Endothelial cell of umbilical vein (primary cell): ENCODE data around the gene TFAP2A. TPM values are rescaled to one million over a fixed set of nuclear protein-coding genes. Genes with fewer than 3 reads are reported as not detected.

Source experiments
- BruUV-seq: library from RNA; stranded (reverse); fragments of 400-500 nt; replicated peaks from 2 replicates; lab custom pipeline; 2021; lab: Mats Ljungman, UMichigan
- CTCF ChIA-PET: fragments of 300-600, 350-600 bp; sonication (Branson Sonifier 250); formaldehyde crosslinking; loops from one replicate; lab custom pipeline; 2021; ENCODE audit warnings: antibody characterized with exemption, inconsistent platforms; lab: Charles Lee
- POLR2A ChIA-PET: fragments of 300-600, 350-600 bp; sonication (Branson Sonifier 250); formaldehyde crosslinking; loops from one replicate; lab custom pipeline; 2021; ENCODE audit warnings: antibody characterized with exemption, inconsistent platforms; lab: Charles Lee
- DNase-seq: peaks from one replicate; pipeline ENCODE4 v3.0.0-alpha.2; 2011; ENCODE audit warnings: low read depth, low spot score
- FAIRE-seq: peaks from 2 replicates; lab custom pipeline; 2011; peaks lifted over from hg19 to GRCh38; lab: Jason Lieb, UNC
- H2AFZ ChIP-seq: 2 replicates; pipeline ENCODE4 v1.6.0; 2012; ENCODE audit warnings: low read depth, low read length, control low read depth, inconsistent platforms
- H3K27ac ChIP-seq: 2 replicates; pipeline ENCODE4 v1.5.1; 2011; ENCODE audit warnings: low read depth, mild to moderate bottlenecking, control low read depth, low read length, moderate library complexity; ENCODE audit not compliant: insufficient read depth
- H3K27me3 ChIP-seq, 2 experiments: 2 replicates each; pipeline versions ENCODE4 v1.6.0 to v1.6.1; 2011; ENCODE audit warnings: low read length in 2 of 2, mixed read lengths in 1 of 2; ENCODE audit not compliant: control insufficient read depth in 2 of 2, insufficient read depth in 2 of 2
- H3K36me3 ChIP-seq, 2 experiments: 2 replicates in 1 of 2; 3 replicates in 1 of 2; pipeline ENCODE4 v1.5.1; 2011; ENCODE audit warnings: low read length in 2 of 2, mild to moderate bottlenecking in 1 of 2, moderate library complexity in 1 of 2; ENCODE audit not compliant: control insufficient read depth in 2 of 2, insufficient read depth in 2 of 2; ENCODE audit errors: extremely low read depth in 1 of 2
- H3K4me1 ChIP-seq: 3 replicates; pipeline ENCODE4 v1.5.1; 2011; ENCODE audit warnings: mild to moderate bottlenecking, low read length; ENCODE audit not compliant: control insufficient read depth, insufficient read depth; ENCODE audit errors: extremely low read depth
- H3K4me2 ChIP-seq: 2 replicates; pipeline ENCODE4 v1.6.1; 2011; ENCODE audit warnings: low read length, control low read depth, mixed read lengths; ENCODE audit not compliant: insufficient read depth
- H3K4me3 ChIP-seq, 3 experiments: fragments of 200-600 bp in 1 of 3; sonication (generic), shearing (Covaris generic) in 1 of 3; replicated peaks in 1 of 3; 2 replicates each; pipeline ENCODE4 v1.5.1; 2011 to 2016; ENCODE audit warnings: control low read depth in 3 of 3, low read length in 3 of 3, mild to moderate bottlenecking in 2 of 3, inconsistent platforms in 1 of 3, low read depth in 1 of 3, moderate library complexity in 1 of 3; ENCODE audit not compliant: insufficient read depth in 1 of 3
- H3K79me2 ChIP-seq: 2 replicates; pipeline ENCODE4 v1.6.0; 2012; ENCODE audit warnings: low read length, inconsistent platforms; ENCODE audit not compliant: control insufficient read depth, insufficient read depth
- H3K9ac ChIP-seq: replicated peaks from 2 replicates; pipeline ENCODE3; 2011; ENCODE audit warnings: low read length, control low read depth; ENCODE audit not compliant: insufficient read depth; ENCODE audit errors: extremely low read depth
- H3K9me1 ChIP-seq: replicated peaks from 3 replicates; pipeline ENCODE4 v1.6.0; 2011; ENCODE audit warnings: mild to moderate bottlenecking, low read length; ENCODE audit not compliant: control insufficient read depth, insufficient read depth; ENCODE audit errors: extremely low read depth
- H3K9me3 ChIP-seq: replicated peaks from 2 replicates; pipeline ENCODE4 v1.5.1; 2012; ENCODE audit warnings: low read length, inconsistent platforms; ENCODE audit not compliant: control insufficient read depth, insufficient read depth
- H4K20me1 ChIP-seq: replicated peaks from 2 replicates; pipeline ENCODE3; 2011; ENCODE audit warnings: mild to moderate bottlenecking, low read length; ENCODE audit not compliant: control insufficient read depth, insufficient read depth; ENCODE audit errors: extremely low read depth
- EZH2 ChIP-seq: IDR thresholded peaks from 2 replicates; pipeline ENCODE4 v1.6.1; 2012; ENCODE audit warnings: borderline replicate concordance, low read depth, mild to moderate bottlenecking, moderate library complexity, low read length, inconsistent platforms; ENCODE audit not compliant: severe bottlenecking
- FOS ChIP-seq: IDR thresholded peaks from 2 replicates; pipeline ENCODE4 v1.6.1; 2011; ENCODE audit warnings: mild to moderate bottlenecking, low read length, moderate library complexity, borderline replicate concordance; ENCODE audit not compliant: insufficient read depth
- GATA2 ChIP-seq: IDR thresholded peaks from 2 replicates; pipeline ENCODE4 v1.7.0; 2011; ENCODE audit warnings: low read depth, mild to moderate bottlenecking, moderate library complexity, mixed read lengths, low read length; ENCODE audit not compliant: insufficient read length, insufficient read depth
- JUN ChIP-seq: IDR thresholded peaks from 2 replicates; pipeline ENCODE4 v1.6.1; 2011; ENCODE audit warnings: borderline replicate concordance, low read depth; ENCODE audit not compliant: insufficient read length, insufficient read depth
- MYC ChIP-seq: IDR thresholded peaks from one replicate; pipeline ENCODE4 v1.6.1; 2011; ENCODE audit warnings: mild to moderate bottlenecking, low read depth, low read length
- POLR2A ChIP-seq: IDR thresholded peaks from 2 replicates; pipeline ENCODE4 v1.6.1; 2012; ENCODE audit warnings: low read depth, mild to moderate bottlenecking, control low read depth, low read length
- POLR2AphosphoS5 ChIP-seq: IDR thresholded peaks from 2 replicates; pipeline ENCODE4 v1.6.1; 2012; ENCODE audit warnings: low read depth, mild to moderate bottlenecking, control low read depth, low read length, moderate library complexity; ENCODE audit not compliant: insufficient read depth
- dilution Hi-C: fragments of 300-500 bp; cut with MboI; formaldehyde crosslinking; loops from one replicate; pipeline ENCODE4 v1.15.0; 2019; ENCODE audit warnings: low sequenced_read_pairs; ENCODE audit not compliant: extremely low pct_ligation_motif_present
- intact Hi-C: fragments of 100-400 bp; cut with micrococcal nuclease; formaldehyde crosslinking; loops from one replicate; pipeline ENCODE4 v1.10.0; 2022
- polyA plus RNA-seq, 4 experiments: library from polyadenylated mRNA; depleted of rRNA in 3 of 4; stranded (reverse) in 3 of 4; unstranded in 1 of 4; fragments of >200 nt; gene quantifications; 2 replicates each; pipeline versions ENCODE4 v1.2.1 to v1.2.3, GENCODE V29; 2011 to 2012; ENCODE audit warnings: missing spikeins in 1 of 4
- total RNA-seq: library from RNA; stranded (reverse); gene quantifications from 2 replicates; pipeline ENCODE4 v1.2.3, GENCODE V29; 2021
- TF ChIP-seq, protein P1 (sequence below): IDR thresholded peaks from 2 replicates; pipeline ENCODE4 v1.6.1; 2011; ENCODE audit not compliant: insufficient read depth, insufficient read length
- TF ChIP-seq, protein P2 (sequence below), 2 donors: IDR thresholded peaks; 1 replicate in 1 of 2; 2 replicates in 1 of 2; pipeline ENCODE4 v1.5.1; 2011; ENCODE audit warnings: low read length in 2 of 2, mild to moderate bottlenecking in 2 of 2, moderate library complexity in 2 of 2, control low read depth in 1 of 2, inconsistent platforms in 1 of 2, low read depth in 1 of 2; ENCODE audit not compliant: insufficient read depth in 1 of 2; ENCODE audit errors: extremely low read depth in 1 of 2

TFAP2A gene
- total and polyA plus RNA-seq, 2 donors (not counting 3 experiments of a cell fraction or from before 2014, with no cell fraction given), result 0.06 TPM; not detected in 1

DNA sequence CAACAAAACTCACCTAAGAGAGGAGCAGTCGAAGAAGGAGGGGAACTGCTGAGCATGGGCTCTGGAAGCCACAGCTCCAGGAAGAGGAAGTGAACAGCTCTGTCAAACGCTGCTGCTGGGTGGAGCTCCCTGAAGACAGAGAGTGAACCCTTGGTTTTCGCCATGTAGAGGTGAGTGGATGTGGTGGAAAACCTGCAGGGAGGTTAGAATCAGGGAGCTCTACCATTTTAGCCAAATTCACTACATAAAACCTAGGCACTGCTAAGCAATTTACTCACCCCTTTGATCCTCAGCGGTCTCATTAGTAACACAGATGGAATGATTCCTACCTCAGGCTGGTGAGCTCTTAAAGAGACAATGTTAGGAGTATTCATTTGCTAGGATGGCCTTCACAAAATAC is 19.4 kb upstream of the TFAP2A start:
- ChIA-PET CTCF (interaction anchor here (1.2 to 2.9 kb wide), 7 partner anchors 8 to 1935 kb away, joined by 3 to 56 read pairs (median 5); no protein-coding TSS in a partner anchor), POLR2A (no interaction called here)
- H3K4me1 ChIP-seq, result no peaks in the 10 kb centered on the region
- no TSS peak for BruUV-seq
- H3K4me2 ChIP-seq, result no peak overlapping the region
- no peaks in the 10 kb centered on the region for H3K79me2 ChIP-seq
- no peaks in the 10 kb centered on the region for H3K9me3 ChIP-seq
- FAIRE-seq (no peak), DNase-seq (no peak)
- H3K9ac ChIP-seq, result no peak overlapping the region
- no peaks in the 10 kb centered on the region for H3K36me3 ChIP-seq
- H4K20me1 ChIP-seq, result no peaks in the 10 kb centered on the region
- intact Hi-C loops, result no loop called here
- no peaks in the 10 kb centered on the region for H3K9me1 ChIP-seq
- dilution Hi-C loops, result no loop called here
- H3K27me3 ChIP-seq, result peaks cover 0 to 2% of the 10 kb centered on the region in 2 experiments
- H3K4me3 ChIP-seq, result no peak overlapping the region
- TF ChIP-seq GATA2 (no peak), JUN (no peak), FOS (no peak), EZH2 (no peak), POLR2A (no peak), POLR2AphosphoS5 (no peak), MYC (no peak)
- TF ChIP-seq, protein P1, sequence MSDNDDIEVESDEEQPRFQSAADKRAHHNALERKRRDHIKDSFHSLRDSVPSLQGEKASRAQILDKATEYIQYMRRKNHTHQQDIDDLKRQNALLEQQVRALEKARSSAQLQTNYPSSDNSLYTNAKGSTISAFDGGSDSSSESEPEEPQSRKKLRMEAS, result no peak
- TF ChIP-seq, protein P2, sequence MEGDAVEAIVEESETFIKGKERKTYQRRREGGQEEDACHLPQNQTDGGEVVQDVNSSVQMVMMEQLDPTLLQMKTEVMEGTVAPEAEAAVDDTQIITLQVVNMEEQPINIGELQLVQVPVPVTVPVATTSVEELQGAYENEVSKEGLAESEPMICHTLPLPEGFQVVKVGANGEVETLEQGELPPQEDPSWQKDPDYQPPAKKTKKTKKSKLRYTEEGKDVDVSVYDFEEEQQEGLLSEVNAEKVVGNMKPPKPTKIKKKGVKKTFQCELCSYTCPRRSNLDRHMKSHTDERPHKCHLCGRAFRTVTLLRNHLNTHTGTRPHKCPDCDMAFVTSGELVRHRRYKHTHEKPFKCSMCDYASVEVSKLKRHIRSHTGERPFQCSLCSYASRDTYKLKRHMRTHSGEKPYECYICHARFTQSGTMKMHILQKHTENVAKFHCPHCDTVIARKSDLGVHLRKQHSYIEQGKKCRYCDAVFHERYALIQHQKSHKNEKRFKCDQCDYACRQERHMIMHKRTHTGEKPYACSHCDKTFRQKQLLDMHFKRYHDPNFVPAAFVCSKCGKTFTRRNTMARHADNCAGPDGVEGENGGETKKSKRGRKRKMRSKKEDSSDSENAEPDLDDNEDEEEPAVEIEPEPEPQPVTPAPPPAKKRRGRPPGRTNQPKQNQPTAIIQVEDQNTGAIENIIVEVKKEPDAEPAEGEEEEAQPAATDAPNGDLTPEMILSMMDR (IDR thresholded peaks at IDR 0.05; ENCODE audit: extremely low read depth in 1 of 2, insufficient read depth in 1 of 2, low read depth in 1 of 2, low read length in 2 of 2), result no peak
- H2AFZ ChIP-seq, result no peak overlapping the region
- H3K27ac ChIP-seq, result no peak overlapping the region
